C4-2B (cell line): ENCODE data around the gene AFF2.
"Not testable (repeated sequence)": the region's sequence is repeated elsewhere in the genome, so short reads cannot be mapped to it uniquely, and the experiment has no call there.

Experiments used
- CTCF ChIP-seq: fragments of 450-650 bp; conservative IDR thresholded peaks from 2 replicates; pipeline ENCODE4 v1.5.1; 2017; ENCODE audit warnings: mild to moderate bottlenecking
- ZFX ChIP-seq: fragments of 450-650 bp; IDR thresholded peaks from 2 replicates; pipeline ENCODE4 v1.6.1; 2017

GRCh38 chrX:148906628-148907027 lies 406.2 kb downstream of the AFF2 start:
- not testable (repeated sequence) for TF ChIP-seq CTCF, ZFX
